ENCODE data around the gene EPHB2. TPM values are rescaled to one million over a fixed set of nuclear protein-coding genes. Genes with fewer than 3 reads are reported as not detected.

EPHB2 gene
- total RNA-seq, 4 donors from 2014 or later: 7.2 to 12.6 (median 9.1) TPM

GRCh38 chr1:22953057-22953739 is 242.6 kb downstream of the EPHB2 start:
- Histone ChIP-seq H3K27ac (no peak overlapping the region), H3K4me1 (peaks cover 0 to 9% (median 0%) of the 10 kb centered on the region in 4 donors), H3K4me3 (no peak overlapping the region), H3K9me3 (peaks cover 0 to 3% (median 0%) of the 10 kb centered on the region in 4 donors), H3K36me3 (no peaks in the 10 kb centered on the region), H3K27me3 (peaks cover 0 to 44% of the 10 kb centered on the region in 2 donors)
- DNase-seq (ENCODE audit: low spot score in 2 of 2): no peak
- 17 to 27% methylated on average over 5 to 40 of the region's 92 CpGs for WGBS, 2 donors
- TF ChIP-seq EP300 (IDR thresholded peaks at IDR 0.05) (no peak), POLR2A (IDR thresholded peaks at IDR 0.05) (no peak), CTCF (IDR thresholded peaks at IDR 0.05) (no peak)

- Histone ChIP-seq H3K27me3 (peaks cover 0 to 47% of the 10 kb centered on the region in 2 donors), H3K4me3 (no peak overlapping the region), H3K4me1 (peaks cover 0 to 9% (median 0%) of the 10 kb centered on the region in 4 donors), H3K36me3 (no peaks in the 10 kb centered on the region), H3K27ac (no peak overlapping the region), H3K9me3 (peaks cover 0 to 3% (median 0%) of the 10 kb centered on the region in 4 donors)
- 9 to 41% methylated on average over 4 to 14 of the region's 38 CpGs for WGBS, 2 donors
- no peak for TF ChIP-seq CTCF (IDR thresholded peaks at IDR 0.05)
- TF ChIP-seq EP300 (IDR thresholded peaks at IDR 0.05): no peak
- no peak for TF ChIP-seq POLR2A (IDR thresholded peaks at IDR 0.05)
- DNase-seq (ENCODE audit: low spot score in 2 of 2): no peak
These were observed 243.1 kb downstream of the EPHB2 start for GRCh38 chr1:22953740-22954141.

- H3K27me3 ChIP-seq: peaks cover 0 to 47% of the 10 kb centered on the region in 2 donors
These were observed 244.5 kb downstream of the EPHB2 start for GRCh38 chr1:22955146-22955545.

GRCh38 chr1:22957066-22957465 is 246.4 kb downstream of the EPHB2 start:
- WGBS, 2 donors: 50 to 58% methylated on average over 3 of the region's 3 CpGs
- Histone ChIP-seq H3K27ac (no peak overlapping the region), H3K4me3 (no peak overlapping the region), H3K4me1 (peaks cover 0 to 9% (median 0%) of the 10 kb centered on the region in 4 donors), H3K27me3 (peaks cover 0 to 34% of the 10 kb centered on the region in 2 donors), H3K36me3 (no peaks in the 10 kb centered on the region), H3K9me3 (no peaks in the 10 kb centered on the region)
- TF ChIP-seq CTCF (IDR thresholded peaks at IDR 0.05) (no peak), EP300 (IDR thresholded peaks at IDR 0.05) (no peak)
- DNase-seq (ENCODE audit: low spot score in 2 of 2): no peak

More at GRCh38 chr1:22955146-22955545, 244.5 kb downstream of the EPHB2 start:
- H3K27ac ChIP-seq: no peak overlapping the region
- DNase-seq (ENCODE audit: low spot score in 2 of 2): no peak
- WGBS, 2 donors: 85 to 90% methylated on average over 7 of the region's 7 CpGs
- no peaks in the 10 kb centered on the region for H3K36me3 ChIP-seq
- H3K9me3 ChIP-seq: peaks cover 0 to 3% (median 0%) of the 10 kb centered on the region in 4 donors
- TF ChIP-seq POLR2A (IDR thresholded peaks at IDR 0.05) (no peak), EP300 (IDR thresholded peaks at IDR 0.05) (no peak), CTCF (IDR thresholded peaks at IDR 0.05) (no peak)
- peaks cover 0 to 9% (median 0%) of the 10 kb centered on the region in 4 donors for H3K4me1 ChIP-seq
- no peak overlapping the region for H3K4me3 ChIP-seq

- no peak for DNase-seq (ENCODE audit: low spot score in 2 of 2)
- TF ChIP-seq CTCF (IDR thresholded peaks at IDR 0.05): no peak
- no peak for TF ChIP-seq POLR2A (IDR thresholded peaks at IDR 0.05)
- H3K27ac ChIP-seq: no peak overlapping the region
- H3K36me3 ChIP-seq: no peaks in the 10 kb centered on the region
- no peaks in the 10 kb centered on the region for H3K9me3 ChIP-seq
- H3K27me3 ChIP-seq: peaks cover 0 to 23% of the 10 kb centered on the region in 2 donors
- peaks cover 0 to 3% (median 0%) of the 10 kb centered on the region in 4 donors for H3K4me1 ChIP-seq
- no peak overlapping the region for H3K4me3 ChIP-seq
- 90 to 93% methylated on average over 9 of the region's 9 CpGs for WGBS, 2 donors
These were observed 247.9 kb downstream of the EPHB2 start for GRCh38 chr1:22958556-22958955.
